Measurements from ENCODE around the gene ZIC2. TPM values are rescaled to one million over a fixed set of nuclear protein-coding genes. Genes with fewer than 3 reads are reported as not detected.

ZIC2 gene
- total RNA-seq, 1 experiment from 2014 or later: 44.4 TPM

DNA sequence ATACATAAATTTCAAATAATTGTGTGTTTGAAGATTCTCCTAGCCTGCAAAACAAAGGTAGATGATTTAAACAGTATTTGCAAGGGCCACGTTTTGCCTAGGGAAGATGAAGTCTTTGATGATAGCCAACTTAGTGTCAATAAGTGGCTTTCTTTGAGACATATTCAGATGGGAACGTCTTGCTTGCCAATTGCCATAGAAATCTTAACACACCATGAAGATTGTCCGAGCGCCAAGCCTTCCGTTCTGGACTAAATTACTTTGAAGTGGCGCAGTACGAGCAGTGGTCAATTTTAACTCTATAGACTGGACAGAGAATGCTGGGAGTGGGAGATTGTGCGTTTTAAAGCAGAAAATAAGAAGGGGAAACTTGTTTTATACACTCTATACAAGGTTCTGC lies 19.9 kb upstream of the ZIC2 start:
- Histone ChIP-seq H3K4me1 (ENCODE audit: control insufficient read depth in 1 of 2, insufficient read depth in 2 of 2, low read length in 2 of 2) (no peaks in the 10 kb centered on the region), H3K4me3 (replicated peaks in 1 of 2; ENCODE audit: low read depth in 1 of 2, low read length in 2 of 2) (no peak overlapping the region), H3K79me2 (ENCODE audit: insufficient read depth, low read length) (peaks cover 16% of the 10 kb centered on the region), H3K9ac (ENCODE audit: low read length) (no peak overlapping the region), H2AFZ (ENCODE audit: low read depth, low read length, poor library complexity, severe bottlenecking) (no peak overlapping the region), H3K9me2 (ENCODE audit: insufficient read depth) (no peaks in the 10 kb centered on the region), H3K27ac (ENCODE audit: low read depth, low read length) (no peak overlapping the region), H4K20me1 (ENCODE audit: insufficient read depth) (no peaks in the 10 kb centered on the region; the same call in 1 of the 2 replicates), H3K27me3 (ENCODE audit: insufficient read depth, low read length) (no peaks in the 10 kb centered on the region), H3K9me3 (ENCODE audit: control insufficient read depth in 1 of 2, insufficient read depth in 1 of 2, low read depth in 1 of 2, low read length in 2 of 2) (no peaks in the 10 kb centered on the region), H3K4me2 (ENCODE audit: low read length) (no peak overlapping the region), H3K36me3 (ENCODE audit: control insufficient read depth in 1 of 2, insufficient read depth in 2 of 2, low read length in 2 of 2) (peaks cover 11 to 20% of the 10 kb centered on the region in 2 experiments; a peak in 2 of 4 replicates)
- CTCF ChIA-PET: no interaction called here
- intact Hi-C loops (cut with micrococcal nuclease): no loop called here
- DNase-seq (ENCODE audit: low read depth, low spot score): no peak
- TF ChIP-seq, protein P1, sequence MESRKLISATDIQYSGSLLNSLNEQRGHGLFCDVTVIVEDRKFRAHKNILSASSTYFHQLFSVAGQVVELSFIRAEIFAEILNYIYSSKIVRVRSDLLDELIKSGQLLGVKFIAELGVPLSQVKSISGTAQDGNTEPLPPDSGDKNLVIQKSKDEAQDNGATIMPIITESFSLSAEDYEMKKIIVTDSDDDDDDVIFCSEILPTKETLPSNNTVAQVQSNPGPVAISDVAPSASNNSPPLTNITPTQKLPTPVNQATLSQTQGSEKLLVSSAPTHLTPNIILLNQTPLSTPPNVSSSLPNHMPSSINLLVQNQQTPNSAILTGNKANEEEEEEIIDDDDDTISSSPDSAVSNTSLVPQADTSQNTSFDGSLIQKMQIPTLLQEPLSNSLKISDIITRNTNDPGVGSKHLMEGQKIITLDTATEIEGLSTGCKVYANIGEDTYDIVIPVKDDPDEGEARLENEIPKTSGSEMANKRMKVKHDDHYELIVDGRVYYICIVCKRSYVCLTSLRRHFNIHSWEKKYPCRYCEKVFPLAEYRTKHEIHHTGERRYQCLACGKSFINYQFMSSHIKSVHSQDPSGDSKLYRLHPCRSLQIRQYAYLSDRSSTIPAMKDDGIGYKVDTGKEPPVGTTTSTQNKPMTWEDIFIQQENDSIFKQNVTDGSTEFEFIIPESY (IDR thresholded peaks at IDR 0.05; ENCODE audit: extremely low read depth, insufficient replicate concordance, low read length): no peak
- no peak for TF ChIP-seq TCF7L2 (IDR thresholded peaks at IDR 0.05; ENCODE audit: borderline replicate concordance, extremely low read depth, insufficient read depth, insufficient read length)
- TF ChIP-seq ZNF274 (IDR thresholded peaks at IDR 0.05; ENCODE audit: low read depth, low read length): no peak
- TF ChIP-seq POLR2AphosphoS5 (IDR thresholded peaks at IDR 0.05; ENCODE audit: low read depth, low read length): no peak
- TF ChIP-seq, protein P2, sequence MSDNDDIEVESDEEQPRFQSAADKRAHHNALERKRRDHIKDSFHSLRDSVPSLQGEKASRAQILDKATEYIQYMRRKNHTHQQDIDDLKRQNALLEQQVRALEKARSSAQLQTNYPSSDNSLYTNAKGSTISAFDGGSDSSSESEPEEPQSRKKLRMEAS (IDR thresholded peaks at IDR 0.05): no peak
- no TSS peak for BruUV-seq (replicated peaks)
- ATAC-seq: no peak
- POLR2A ChIA-PET: no interaction called here
- RAD21 ChIA-PET (ENCODE audit: low non-redundant PET in 1 of 2, low total read pairs in 2 of 2, uncharacterized antibody in 2 of 2, unreplicated experiment in 2 of 2): no interaction called here

DNA sequence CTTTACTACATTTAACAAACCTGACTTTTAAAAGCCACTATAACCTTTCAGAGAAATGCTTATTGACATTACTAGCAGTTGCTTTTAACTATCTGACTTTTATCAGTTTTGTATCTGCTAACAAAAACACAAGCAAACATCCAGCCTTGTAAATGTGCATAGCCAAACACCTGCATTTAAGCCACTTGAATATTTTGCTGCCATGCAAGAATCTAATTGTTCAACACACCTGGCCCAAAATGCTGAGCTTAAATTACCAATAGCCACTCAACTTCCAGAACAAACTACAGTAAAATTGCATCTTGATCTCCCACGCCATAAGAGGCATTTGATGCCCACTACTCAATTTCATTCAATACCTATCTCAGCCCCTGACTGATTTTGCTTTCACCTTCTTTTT lies 19.3 kb upstream of the ZIC2 start:
- peaks cover 11 to 20% of the 10 kb centered on the region in 2 experiments; a peak in 2 of 4 replicates for H3K36me3 ChIP-seq (ENCODE audit: control insufficient read depth in 1 of 2, insufficient read depth in 2 of 2, low read length in 2 of 2)
- CTCF ChIA-PET: no interaction called here
- H3K27ac ChIP-seq (ENCODE audit: low read depth, low read length): no peak overlapping the region
- peaks cover 22% of the 10 kb centered on the region for H3K79me2 ChIP-seq (ENCODE audit: insufficient read depth, low read length)
- DNase-seq (ENCODE audit: low read depth, low spot score): no peak
- H3K27me3 ChIP-seq (ENCODE audit: insufficient read depth, low read length): no peaks in the 10 kb centered on the region
- no peak overlapping the region for H3K9ac ChIP-seq (ENCODE audit: low read length)
- no TSS peak for BruUV-seq (replicated peaks)
- no peak for ATAC-seq
- RAD21 ChIA-PET (ENCODE audit: low non-redundant PET in 1 of 2, low total read pairs in 2 of 2, uncharacterized antibody in 2 of 2, unreplicated experiment in 2 of 2): no interaction called here
- no peak overlapping the region for H2AFZ ChIP-seq (ENCODE audit: low read depth, low read length, poor library complexity, severe bottlenecking)
- H3K4me3 ChIP-seq (replicated peaks in 1 of 2; ENCODE audit: low read depth in 1 of 2, low read length in 2 of 2): no peak overlapping the region
- intact Hi-C loops (cut with micrococcal nuclease): no loop called here
- no peak overlapping the region for H3K4me2 ChIP-seq (ENCODE audit: low read length)
- no peaks in the 10 kb centered on the region for H3K9me2 ChIP-seq (ENCODE audit: insufficient read depth)
- POLR2A ChIA-PET: no interaction called here
- peaks cover under 1 to 3% of the 10 kb centered on the region in 2 experiments; a peak in 2 of 4 replicates for H3K4me1 ChIP-seq (ENCODE audit: control insufficient read depth in 1 of 2, insufficient read depth in 2 of 2, low read length in 2 of 2)
- H3K9me3 ChIP-seq (ENCODE audit: control insufficient read depth in 1 of 2, insufficient read depth in 1 of 2, low read depth in 1 of 2, low read length in 2 of 2): no peaks in the 10 kb centered on the region
- H4K20me1 ChIP-seq (ENCODE audit: insufficient read depth): no peaks in the 10 kb centered on the region; the same call in 1 of the 2 replicates
- TF ChIP-seq, protein P1 (IDR thresholded peaks at IDR 0.05; ENCODE audit: extremely low read depth, insufficient replicate concordance, low read length): no peak
- TF ChIP-seq, protein P3, sequence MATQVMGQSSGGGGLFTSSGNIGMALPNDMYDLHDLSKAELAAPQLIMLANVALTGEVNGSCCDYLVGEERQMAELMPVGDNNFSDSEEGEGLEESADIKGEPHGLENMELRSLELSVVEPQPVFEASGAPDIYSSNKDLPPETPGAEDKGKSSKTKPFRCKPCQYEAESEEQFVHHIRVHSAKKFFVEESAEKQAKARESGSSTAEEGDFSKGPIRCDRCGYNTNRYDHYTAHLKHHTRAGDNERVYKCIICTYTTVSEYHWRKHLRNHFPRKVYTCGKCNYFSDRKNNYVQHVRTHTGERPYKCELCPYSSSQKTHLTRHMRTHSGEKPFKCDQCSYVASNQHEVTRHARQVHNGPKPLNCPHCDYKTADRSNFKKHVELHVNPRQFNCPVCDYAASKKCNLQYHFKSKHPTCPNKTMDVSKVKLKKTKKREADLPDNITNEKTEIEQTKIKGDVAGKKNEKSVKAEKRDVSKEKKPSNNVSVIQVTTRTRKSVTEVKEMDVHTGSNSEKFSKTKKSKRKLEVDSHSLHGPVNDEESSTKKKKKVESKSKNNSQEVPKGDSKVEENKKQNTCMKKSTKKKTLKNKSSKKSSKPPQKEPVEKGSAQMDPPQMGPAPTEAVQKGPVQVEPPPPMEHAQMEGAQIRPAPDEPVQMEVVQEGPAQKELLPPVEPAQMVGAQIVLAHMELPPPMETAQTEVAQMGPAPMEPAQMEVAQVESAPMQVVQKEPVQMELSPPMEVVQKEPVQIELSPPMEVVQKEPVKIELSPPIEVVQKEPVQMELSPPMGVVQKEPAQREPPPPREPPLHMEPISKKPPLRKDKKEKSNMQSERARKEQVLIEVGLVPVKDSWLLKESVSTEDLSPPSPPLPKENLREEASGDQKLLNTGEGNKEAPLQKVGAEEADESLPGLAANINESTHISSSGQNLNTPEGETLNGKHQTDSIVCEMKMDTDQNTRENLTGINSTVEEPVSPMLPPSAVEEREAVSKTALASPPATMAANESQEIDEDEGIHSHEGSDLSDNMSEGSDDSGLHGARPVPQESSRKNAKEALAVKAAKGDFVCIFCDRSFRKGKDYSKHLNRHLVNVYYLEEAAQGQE (IDR thresholded peaks at IDR 0.05; ENCODE audit: low read depth): no peak
- no peak for TF ChIP-seq SIN3A (IDR thresholded peaks at IDR 0.05; ENCODE audit: low read depth)
- no peak for TF ChIP-seq EZH2phosphoT487 (IDR thresholded peaks at IDR 0.05; ENCODE audit: borderline replicate concordance)
- TF ChIP-seq CEBPB (IDR thresholded peaks at IDR 0.05; ENCODE audit: low read depth): no peak
- no peak for TF ChIP-seq RAD21 (IDR thresholded peaks at IDR 0.05; ENCODE audit: low read depth)
- TF ChIP-seq, protein P4, sequence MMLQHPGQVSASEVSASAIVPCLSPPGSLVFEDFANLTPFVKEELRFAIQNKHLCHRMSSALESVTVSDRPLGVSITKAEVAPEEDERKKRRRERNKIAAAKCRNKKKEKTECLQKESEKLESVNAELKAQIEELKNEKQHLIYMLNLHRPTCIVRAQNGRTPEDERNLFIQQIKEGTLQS (IDR thresholded peaks at IDR 0.05): no peak

All from HCT116 (cell line).